K562 (cell line): ENCODE data around the gene PRSS8. TPM values are rescaled to one million over a fixed set of nuclear protein-coding genes. Genes with fewer than 3 reads are reported as not detected.

Experiments used
- ATF1 ChIP-seq, 2 experiments: fragments of 450-650 bp in 1 of 2; IDR thresholded peaks; 2 replicates each; pipeline ENCODE4 v1.6.1; 2016; ENCODE audit warnings: missing compliant biosample characterization in 1 of 2, missing genetic modification characterization in 1 of 2
- CCNT2 ChIP-seq: IDR thresholded peaks from 2 replicates; pipeline ENCODE4 v1.6.1; 2011; ENCODE audit warnings: borderline replicate concordance, low read depth, mild to moderate bottlenecking, moderate library complexity, mixed read lengths, low read length; ENCODE audit not compliant: insufficient read length; ENCODE audit errors: extremely low read depth
- CSDE1 ChIP-seq, 2 experiments: fragments of 450-650 bp; IDR thresholded peaks; 2 replicates each; pipeline ENCODE4 v1.6.1; 2016; ENCODE audit warnings: mild to moderate bottlenecking in 1 of 2
- FUS ChIP-seq: fragments of 200-400 bp; formaldehyde crosslinking; optimal IDR thresholded peaks from 2 replicates; pipeline ENCODE3; 2017; ENCODE audit warnings: low read depth, low read length
- GMEB1 ChIP-seq: fragments of 250-450 bp; sonication (Bioruptor Pico); IDR thresholded peaks from 2 replicates; pipeline ENCODE4 v1.4.0; 2020; ENCODE audit warnings: mild to moderate bottlenecking
- GTF2E2 ChIP-seq: fragments of 200-800 bp; sonication (Bioruptor generic); IDR thresholded peaks from 2 replicates; pipeline ENCODE4 v1.6.1; 2016; ENCODE audit warnings: missing genetic modification characterization, missing compliant biosample characterization
- HCFC1 ChIP-seq: IDR thresholded peaks from 2 replicates; pipeline ENCODE4 v1.6.1; 2012; ENCODE audit warnings: low read depth, low read length, improper control_type of control experiment
- LCOR ChIP-seq: sonication (generic); formaldehyde crosslinking; IDR thresholded peaks from 2 replicates; pipeline ENCODE4 v1.8.0; 2022; ENCODE audit warnings: mild to moderate bottlenecking, missing genetic modification reagents
- NR2C1 ChIP-seq, 2 experiments: fragments of 450-650 bp; IDR thresholded peaks; 2 replicates each; pipeline ENCODE4 v1.6.1; 2017; ENCODE audit warnings: mild to moderate bottlenecking in 2 of 2, antibody characterized with exemption in 1 of 2, inconsistent platforms in 1 of 2, missing compliant biosample characterization in 1 of 2, missing genetic modification characterization in 1 of 2
- PTTG1 ChIP-seq: fragments of 450-650 bp; IDR thresholded peaks from 2 replicates; pipeline ENCODE4 v1.6.1; 2016; ENCODE audit warnings: low read depth, mild to moderate bottlenecking, missing genetic modification characterization, missing compliant biosample characterization
- TBP ChIP-seq: optimal IDR thresholded peaks from 2 replicates; pipeline ENCODE3; 2011; ENCODE audit warnings: low read depth, low read length, improper control_type of control experiment
- ZNF518B ChIP-seq: fragments of 250-450 bp; sonication (Bioruptor Pico); IDR thresholded peaks from 2 replicates; pipeline ENCODE4 v1.5.0; 2021; ENCODE audit warnings: mild to moderate bottlenecking, moderate library complexity
- polyA plus RNA-seq, 8 experiments: library from polyadenylated mRNA; depleted of rRNA in 4 of 8; stranded (reverse) in 5 of 8; unstranded in 3 of 8; fragments of >200 nt; fragmentation: Nextera tagmentation in 2 of 8; fragmentation: Illumina TruSeq in 1 of 8; extraction: Ambion mirVana in 2 of 8; extraction: Trizol in 1 of 8; gene quantifications; 2 replicates each; pipeline versions ENCODE4 v1.2.1 to v1.2.3, GENCODE V29; 2011 to 2014; ENCODE audit warnings: inconsistent platforms in 1 of 8, missing spikeins in 1 of 8
- total RNA-seq, 7 experiments: library from RNA; depleted of rRNA in 6 of 7; stranded (reverse); fragments of >200 nt in 6 of 7; fragmentation: Illumina TruSeq in 2 of 7; extraction: Trizol in 2 of 7; gene quantifications; 2 replicates each; pipeline versions ENCODE4 v1.2.1 to v1.2.3, GENCODE V29; 2011 to 2021; ENCODE audit warnings: low replicate concordance in 1 of 7

PRSS8 gene
- total and polyA plus RNA-seq, 9 of the 15 experiments (the other 6 are each of a cell fraction or from before 2014, with no cell fraction given), result 0.25 to 3.9 (median 1.3) TPM; not detected in 1

- TF ChIP-seq CSDE1 (IDR thresholded peaks at IDR 0.05), result no peak
- TF ChIP-seq CCNT2, result peak; percentile 79
- 0 out of 2 replicates have a peak, but pooled peaks have one; percentile 40 for TF ChIP-seq GMEB1
- peak; percentile 68 for TF ChIP-seq LCOR (CRISPR knock-in tag)
- peak; percentile 91 for TF ChIP-seq FUS
- TF ChIP-seq ATF1 (CRISPR knock-in tag; IDR thresholded peaks at IDR 0.05), result no peak
- TF ChIP-seq ATF1 (tag; IDR thresholded peaks at IDR 0.05), result peak; percentile 7; the same call in 1 of the 2 replicates
- no peak for TF ChIP-seq NR2C1 (IDR thresholded peaks at IDR 0.05)
- no peak for TF ChIP-seq NR2C1 (tag; IDR thresholded peaks at IDR 0.05)
- TF ChIP-seq HCFC1, result peak; percentile 43; the same call in 1 of the 2 replicates
- no peak for TF ChIP-seq ZNF518B (CRISPR knock-in tag)
- no peak for TF ChIP-seq PTTG1 (tag)
- peak; percentile 38 for TF ChIP-seq TBP
- no peak for TF ChIP-seq GTF2E2
Measured at GRCh38 chr16:31142109-31143010, 6.8 kb upstream of the PRSS8 start (continued).
